OCI-LY1 (cell line): Measurements from ENCODE around the gene MADD.

Experiments
- H2AFZ ChIP-seq: fragments of 200-600 bp; sonication (generic), shearing (Covaris generic); 2 replicates; pipeline ENCODE4 v1.6.0; 2014; ENCODE audit warnings: antibody characterized with exemption, mild to moderate bottlenecking, low read length
- H3F3A ChIP-seq: fragments of 200-600 bp; sonication (generic), shearing (Covaris generic); 2 replicates; pipeline ENCODE4 v1.6.0; 2014; ENCODE audit warnings: mild to moderate bottlenecking, antibody characterized with exemption, low read length, moderate library complexity; ENCODE audit not compliant: insufficient read depth
- H3K27ac ChIP-seq: fragments of 200-600 bp; sonication (generic); 2 replicates; pipeline ENCODE4 v1.5.1; 2014; ENCODE audit warnings: low read length, mixed run types, mild to moderate bottlenecking, low read depth; ENCODE audit not compliant: poor library complexity, severe bottlenecking
- H3K27me3 ChIP-seq: fragments of 200-600 bp; sonication (generic); 2 replicates; pipeline ENCODE4 v1.6.0; 2014; ENCODE audit warnings: antibody characterized with exemption, mild to moderate bottlenecking, low read length, moderate library complexity; ENCODE audit not compliant: insufficient read depth
- H3K36me3 ChIP-seq: fragments of 200-600 bp; sonication (generic); 2 replicates; pipeline ENCODE4 v1.6.1; 2014; ENCODE audit warnings: mild to moderate bottlenecking, antibody characterized with exemption, low read length, moderate library complexity, mixed read lengths; ENCODE audit not compliant: insufficient read depth
- H3K4me1 ChIP-seq: fragments of 200-600 bp; sonication (generic); 2 replicates; pipeline ENCODE4 v1.5.1; 2014; ENCODE audit warnings: mild to moderate bottlenecking, low read length, moderate library complexity; ENCODE audit not compliant: insufficient read depth, severe bottlenecking
- H3K4me2 ChIP-seq: fragments of 200-600 bp; sonication (generic), shearing (Covaris generic); 2 replicates; pipeline ENCODE4 v1.6.1; 2014; ENCODE audit warnings: low read length
- H3K4me3 ChIP-seq: fragments of 200-600 bp; sonication (generic); 2 replicates; pipeline ENCODE4 v1.5.1; 2014; ENCODE audit warnings: low read length, low read depth, mild to moderate bottlenecking, mixed read lengths; ENCODE audit not compliant: poor library complexity, severe bottlenecking
- H3K79me2 ChIP-seq: fragments of 200-600 bp; shearing (Covaris generic); 2 replicates; pipeline ENCODE4 v1.6.1; 2016; ENCODE audit warnings: mixed run types, low read length, mixed read lengths; ENCODE audit not compliant: insufficient read depth
- H3K9ac ChIP-seq: fragments of 200-600 bp; sonication (generic), shearing (Covaris generic); 2 replicates; pipeline ENCODE4 v1.6.1; 2014; ENCODE audit warnings: mild to moderate bottlenecking, low read length, mixed read lengths
- H3K9me2 ChIP-seq: fragments of 200-600 bp; sonication (generic), shearing (Covaris generic); 2 replicates; pipeline ENCODE4 v1.6.1; 2014; ENCODE audit warnings: low read depth, mild to moderate bottlenecking, low read length, mixed read lengths
- H3K9me3 ChIP-seq: fragments of 200-600 bp; shearing (Covaris generic); 2 replicates; pipeline ENCODE4 v1.6.1; 2014; ENCODE audit warnings: low read length, mixed read lengths
- H4K20me1 ChIP-seq: fragments of 200-600 bp; sonication (generic), shearing (Covaris generic); 2 replicates; pipeline ENCODE4 v1.6.0; 2016; ENCODE audit warnings: mild to moderate bottlenecking, low read length; ENCODE audit not compliant: insufficient read depth
- CTCF ChIP-seq: fragments of 200-600 bp; sonication (generic), shearing (Covaris generic); IDR thresholded peaks from 2 replicates; pipeline ENCODE4 v1.5.1; 2017; ENCODE audit warnings: mild to moderate bottlenecking, antibody characterized with exemption, low read length, moderate library complexity, mixed read lengths
- EZH2 ChIP-seq: fragments of 200-600 bp; sonication (generic), shearing (Covaris generic); IDR thresholded peaks from 2 replicates; pipeline ENCODE4 v1.8.0; 2017; ENCODE audit warnings: borderline replicate concordance, mixed run types, mild to moderate bottlenecking, antibody characterized with exemption, low read length, moderate library complexity, mixed read lengths

The MADD gene

GRCh38 chr11:47356998-47357329 is 87.0 kb downstream of the MADD start:
- Histone ChIP-seq H4K20me1 (no peaks in the 10 kb centered on the region), H3K9me2 (no peaks in the 10 kb centered on the region), H3K9me3 (no peaks in the 10 kb centered on the region), H3K4me2 (no peak overlapping the region), H3K79me2 (no peaks in the 10 kb centered on the region), H3K4me1 (no peaks in the 10 kb centered on the region), H3K9ac (no peak overlapping the region), H2AFZ (no peak overlapping the region), H3K27ac (no peak overlapping the region), H3K36me3 (peaks cover 11% of the 10 kb centered on the region), H3F3A (no peaks in the 10 kb centered on the region), H3K27me3 (no peaks in the 10 kb centered on the region), H3K4me3 (no peak overlapping the region)
- TF ChIP-seq CTCF (no peak), EZH2 (no peak)

GRCh38 chr11:47357985-47358730 is 88.2 kb downstream of the MADD start:
- H3K4me2 ChIP-seq, result no peak overlapping the region
- no peak for TF ChIP-seq EZH2
- no peak for TF ChIP-seq CTCF
- H3K4me1 ChIP-seq, result no peaks in the 10 kb centered on the region
- H3F3A ChIP-seq, result no peaks in the 10 kb centered on the region
- no peak overlapping the region for H3K27ac ChIP-seq
- no peaks in the 10 kb centered on the region for H4K20me1 ChIP-seq
- H3K27me3 ChIP-seq, result no peaks in the 10 kb centered on the region
- H3K9me3 ChIP-seq, result no peaks in the 10 kb centered on the region
- H2AFZ ChIP-seq, result no peak overlapping the region
- H3K4me3 ChIP-seq, result no peak overlapping the region
- H3K9ac ChIP-seq, result no peak overlapping the region
- H3K9me2 ChIP-seq, result no peaks in the 10 kb centered on the region
- no peaks in the 10 kb centered on the region for H3K79me2 ChIP-seq
- peaks cover 11% of the 10 kb centered on the region for H3K36me3 ChIP-seq

GRCh38 chr11:47358731-47359051 is 88.8 kb downstream of the MADD start:
- H3K9me2 ChIP-seq, result no peaks in the 10 kb centered on the region
- H3K4me1 ChIP-seq, result no peaks in the 10 kb centered on the region
- no peaks in the 10 kb centered on the region for H4K20me1 ChIP-seq
- no peaks in the 10 kb centered on the region for H3F3A ChIP-seq
- H2AFZ ChIP-seq, result no peak overlapping the region
- no peaks in the 10 kb centered on the region for H3K9me3 ChIP-seq
- peaks cover 11% of the 10 kb centered on the region for H3K36me3 ChIP-seq
- H3K79me2 ChIP-seq, result no peaks in the 10 kb centered on the region
- H3K27ac ChIP-seq, result no peak overlapping the region
- TF ChIP-seq CTCF, result no peak
- TF ChIP-seq EZH2, result no peak
- H3K4me2 ChIP-seq, result no peak overlapping the region
- no peak overlapping the region for H3K4me3 ChIP-seq
- H3K27me3 ChIP-seq, result no peaks in the 10 kb centered on the region
- no peak overlapping the region for H3K9ac ChIP-seq
